Panc1 (cell line): ENCODE data around the gene CACNA1A.

Experiments used
- CTCF ChIP-seq: fragments of 450-650 bp; IDR thresholded peaks from 2 replicates; pipeline ENCODE4 v1.5.1; 2017; ENCODE audit warnings: mild to moderate bottlenecking
- POLR2AphosphoS5 ChIP-seq: IDR thresholded peaks from 2 replicates; pipeline ENCODE4 v1.6.1; 2012; ENCODE audit warnings: mild to moderate bottlenecking, low read depth, low read length, moderate library complexity
- REST ChIP-seq, 2 experiments: IDR thresholded peaks; 2 replicates each; pipeline ENCODE4 v1.6.1; 2011 to 2012; ENCODE audit warnings: low read depth in 2 of 2, control low read depth in 1 of 2, low read length in 1 of 2, mild to moderate bottlenecking in 1 of 2, moderate library complexity in 1 of 2; ENCODE audit not compliant: insufficient read depth in 1 of 2
- TCF7L2 ChIP-seq: IDR thresholded peaks from 2 replicates; pipeline ENCODE4 v1.6.1; 2011; ENCODE audit warnings: mild to moderate bottlenecking, low read depth, low read length, inconsistent platforms

DNA sequence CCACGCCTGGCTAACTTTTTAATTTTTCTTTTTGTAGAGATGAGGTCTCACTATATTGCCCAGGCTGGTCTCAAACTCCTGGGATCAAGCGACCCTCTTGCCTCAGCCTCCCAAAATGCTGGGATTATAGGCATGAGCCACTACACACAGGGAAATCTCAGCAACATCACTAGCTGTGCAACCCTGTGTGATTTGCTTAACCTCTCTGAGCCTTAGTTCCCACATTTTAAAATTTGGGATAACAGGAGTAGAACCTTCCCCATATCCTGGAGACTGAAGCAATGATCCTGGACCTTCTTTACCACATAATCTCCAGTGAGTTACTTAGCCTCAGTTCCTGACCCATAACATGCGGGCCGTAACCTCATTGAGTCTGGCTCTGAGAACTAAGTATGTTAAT, 217.0 kb downstream of the CACNA1A start:
- TF ChIP-seq CTCF (no peak), POLR2AphosphoS5 (no peak), REST (IDR thresholded peaks at IDR 0.05; ENCODE audit: insufficient read depth in 1 of 2, low read depth in 2 of 2, low read length in 1 of 2) (no peak), TCF7L2 (no peak)
